Measurements from ENCODE around the gene SAMD11. TPM values are rescaled to one million over a fixed set of nuclear protein-coding genes. Genes with fewer than 3 reads are reported as not detected.

SAMD11 gene
- polyA plus RNA-seq, 1 of the 3 experiments (the other 2 are of a cell fraction): 2.1 TPM

- peak; percentile 15 for DNase-seq
- ChIA-PET CTCF (interaction anchor here (0.8 to 2.9 kb wide), 7 partner anchors 8 to 120 kb away, joined by 3 to 20 read pairs (median 4); no protein-coding TSS in a partner anchor), POLR2A (no interaction called here)
- Histone ChIP-seq H3F3A (replicated peaks; ENCODE audit: insufficient read depth) (no peaks in the 10 kb centered on the region), H3K4me1 (ENCODE audit: control insufficient read depth in 1 of 2, insufficient read depth in 2 of 2, low read depth in 1 of 2, low read length in 1 of 2) (peaks cover 0 to 24% of the 10 kb centered on the region in 2 experiments; a peak in 2 of 4 replicates), H4K20me1 (ENCODE audit: insufficient read depth) (no peaks in the 10 kb centered on the region), H3K27me3 (ENCODE audit: insufficient read depth) (no peaks in the 10 kb centered on the region), H3K9ac (no peak overlapping the region), H3K4me3 (ENCODE audit: low read depth in 2 of 2, low read length in 1 of 2) (no peak overlapping the region), H3K4me2 (no peak overlapping the region), H3K79me2 (ENCODE audit: insufficient read depth) (no peaks in the 10 kb centered on the region), H3K9me3 (no peaks in the 10 kb centered on the region), H3K36me3 (replicated peaks in 1 of 2; ENCODE audit: control insufficient read depth in 1 of 2, insufficient read depth in 2 of 2, low read length in 1 of 2) (no peaks in the 10 kb centered on the region), H2AFZ (ENCODE audit: low read depth) (no peak overlapping the region), H3K9me2 (no peaks in the 10 kb centered on the region), H3K27ac (ENCODE audit: low read depth in 2 of 2, low read length in 1 of 2) (no peak overlapping the region)
- no peak for TF ChIP-seq FOSL2 (IDR thresholded peaks at IDR 0.05; ENCODE audit: borderline replicate concordance, low read depth)
- no peak for TF ChIP-seq SIN3A (IDR thresholded peaks at IDR 0.05; ENCODE audit: borderline replicate concordance, low read depth, low read length)
- no peak for TF ChIP-seq TEAD4 (IDR thresholded peaks at IDR 0.05; ENCODE audit: borderline replicate concordance, insufficient read depth)
- TF ChIP-seq ELF1 (IDR thresholded peaks at IDR 0.05): no peak
- TF ChIP-seq JUND (IDR thresholded peaks at IDR 0.05): no peak
- TF ChIP-seq FOXJ3 (CRISPR knock-in tag; IDR thresholded peaks at IDR 0.05): no peak
- no peak for TF ChIP-seq IRF3 (IDR thresholded peaks at IDR 0.05; ENCODE audit: low read depth, low read length)
- TF ChIP-seq POLR2AphosphoS5 (IDR thresholded peaks at IDR 0.05; ENCODE audit: low read depth, low read length): no peak
- no peak for TF ChIP-seq RAD21 (IDR thresholded peaks at IDR 0.05; ENCODE audit: low read length)
- no peak for TF ChIP-seq REST (IDR thresholded peaks at IDR 0.05; ENCODE audit: low read depth, low read length)
- no peak for TF ChIP-seq GABPA (IDR thresholded peaks at IDR 0.05; ENCODE audit: low read depth)
- no peak for TF ChIP-seq SMC3 (IDR thresholded peaks at IDR 0.05; ENCODE audit: low read depth, low read length)
- WGBS (ENCODE audit: low lambda C conversion rate): 91% methylated on average over 12 of the region's 15 CpGs
Measured at GRCh38 chr1:911875-912739, 11.6 kb upstream of the SAMD11 start.
